HL-60 (cell line): Measurements from ENCODE around the gene TSPAN1.

Experiments used
- DNase-seq, 2 experiments: peaks; one replicate each; pipeline ENCODE4 v3.0.0-alpha.2; 2010 to 2020; ENCODE audit warnings: low read depth in 1 of 2, low spot score in 1 of 2
- H3K27ac ChIP-seq: fragments of 250-450 bp; sonication (Bioruptor Pico); replicated peaks from 2 replicates; pipeline ENCODE4 v1.5.1; 2020; ENCODE audit warnings: mild to moderate bottlenecking, moderate library complexity
- H3K27me3 ChIP-seq: fragments of 250-450 bp; sonication (Bioruptor Pico); 2 replicates; pipeline ENCODE4 v1.5.1; 2021; ENCODE audit warnings: mild to moderate bottlenecking, moderate library complexity; ENCODE audit not compliant: insufficient read depth, poor library complexity, severe bottlenecking
- H3K4me3 ChIP-seq: replicated peaks from 2 replicates; pipeline ENCODE4 v1.5.1; 2011; ENCODE audit warnings: mild to moderate bottlenecking, control low read depth, low read length; ENCODE audit not compliant: insufficient read depth
- CTCF ChIP-seq: IDR thresholded peaks from one replicate; pipeline ENCODE4 v1.5.1; 2011; ENCODE audit warnings: low read length, control low read depth, inconsistent platforms; ENCODE audit not compliant: insufficient read depth
- GABPA ChIP-seq: IDR thresholded peaks from 2 replicates; pipeline ENCODE4 v1.6.1; 2012; ENCODE audit warnings: low read depth
- POLR2AphosphoS5 ChIP-seq: IDR thresholded peaks from 2 replicates; pipeline ENCODE4 v1.6.1; 2012; ENCODE audit warnings: low read depth
- REST ChIP-seq: IDR thresholded peaks from 2 replicates; pipeline ENCODE4 v1.6.1; 2012; ENCODE audit warnings: low read depth; ENCODE audit not compliant: insufficient replicate concordance
- SPI1 ChIP-seq: IDR thresholded peaks from 2 replicates; pipeline ENCODE4 v1.6.1; 2012; ENCODE audit warnings: low read depth, mild to moderate bottlenecking, borderline replicate concordance

Gene TSPAN1

GRCh38 chr1:46171351-46171750 is 3.5 kb upstream of the TSPAN1 start:
- Histone ChIP-seq H3K27ac (no peak overlapping the region), H3K27me3 (peaks cover 3% of the 10 kb centered on the region), H3K4me3 (no peak overlapping the region)
- no peak for TF ChIP-seq GABPA
- TF ChIP-seq REST: no peak
- TF ChIP-seq SPI1: no peak
- no peak for TF ChIP-seq POLR2AphosphoS5
- no peak for TF ChIP-seq CTCF
- DNase-seq: no peak

GRCh38 chr1:46171871-46172270 is 3.0 kb upstream of the TSPAN1 start:
- Histone ChIP-seq H3K4me3 (no peak overlapping the region), H3K27ac (no peak overlapping the region), H3K27me3 (peaks cover 1% of the 10 kb centered on the region)
- no peak for TF ChIP-seq CTCF
- no peak for TF ChIP-seq SPI1
- TF ChIP-seq GABPA: no peak
- no peak for TF ChIP-seq POLR2AphosphoS5
- no peak for TF ChIP-seq REST
- no peak for DNase-seq

- Histone ChIP-seq H3K27ac (no peak overlapping the region), H3K4me3 (no peak overlapping the region), H3K27me3 (no peaks in the 10 kb centered on the region)
- DNase-seq: no peak
- TF ChIP-seq SPI1 (no peak), GABPA (no peak), CTCF (no peak), REST (no peak), POLR2AphosphoS5 (no peak)
Measured at GRCh38 chr1:46172321-46172720, 2.6 kb upstream of the TSPAN1 start.
